CD4-positive, alpha-beta T cell (primary cell): ENCODE results near the gene ACSL5. TPM values are rescaled to one million over a fixed set of nuclear protein-coding genes. Genes with fewer than 3 reads are reported as not detected.

Source experiments
- ATAC-seq: fragments of 200-7000 bp; cut with Tn5 transposase; one replicate; pipeline ENCODE4 v1.10.0; 2022; ENCODE audit warnings: mild to moderate bottlenecking; ENCODE audit not compliant: poor library complexity
- CTCF ChIA-PET: fragments of 350-600 bp; sonication (Branson Sonifier 250); formaldehyde crosslinking; loops from one replicate; lab custom pipeline; 2021; ENCODE audit warnings: antibody characterized with exemption, inconsistent platforms; lab: Charles Lee
- POLR2A ChIA-PET: fragments of 350-600 bp; sonication (Branson Sonifier 250); formaldehyde crosslinking; loops from one replicate; lab custom pipeline; 2021; ENCODE audit warnings: antibody characterized with exemption, inconsistent platforms; lab: Charles Lee
- DNase-seq, 14 experiments: peaks; one replicate each; pipeline ENCODE4 v3.0.0-alpha.2; 2013 to 2020; ENCODE audit warnings: mixed read lengths in 2 of 14
- H3K27ac ChIP-seq, 2 donors: one replicate each; pipeline versions ENCODE4 v1.5.1 to v1.7.0; 2013; ENCODE audit warnings: low read length in 2 of 2, low read depth in 1 of 2, mild to moderate bottlenecking in 1 of 2
- H3K27me3 ChIP-seq, 2 experiments: 1 replicate in 1 of 2; 2 replicates in 1 of 2; pipeline versions ENCODE4 v1.6.1 to v1.7.0; 2013; ENCODE audit warnings: low read length in 2 of 2, control low read depth in 1 of 2, mild to moderate bottlenecking in 1 of 2, moderate library complexity in 1 of 2; ENCODE audit not compliant: insufficient read depth in 2 of 2, control insufficient read depth in 1 of 2
- H3K36me3 ChIP-seq: one replicate; pipeline ENCODE4 v1.6.1; 2013; ENCODE audit warnings: low read length, control low read depth; ENCODE audit not compliant: insufficient read depth
- H3K4me1 ChIP-seq: one replicate; pipeline ENCODE4 v1.6.1; 2013; ENCODE audit warnings: low read length, control low read depth; ENCODE audit not compliant: insufficient read depth
- H3K4me3 ChIP-seq: one replicate; pipeline ENCODE4 v1.5.1; 2013; ENCODE audit warnings: mild to moderate bottlenecking, low read length, moderate library complexity
- H3K9me3 ChIP-seq, 2 experiments: 1 replicate in 1 of 2; 2 replicates in 1 of 2; pipeline versions ENCODE4 v1.6.1 to v1.7.0; 2013; ENCODE audit warnings: low read length in 2 of 2, mild to moderate bottlenecking in 2 of 2, control low read depth in 1 of 2, moderate library complexity in 1 of 2; ENCODE audit not compliant: control insufficient read depth in 1 of 2, insufficient read depth in 1 of 2
- H3K27ac Mint-ChIP-seq: one replicate; pipeline ENCODE4 v1.8.0; 2020; ENCODE audit warnings: mixed read lengths
- H3K27me3 Mint-ChIP-seq: one replicate; pipeline ENCODE4 v1.8.0; 2021; ENCODE audit warnings: mixed read lengths
- H3K36me3 Mint-ChIP-seq: one replicate; pipeline ENCODE4 v1.8.0; 2021; ENCODE audit warnings: low read depth, mixed read lengths
- H3K4me1 Mint-ChIP-seq: one replicate; pipeline ENCODE4 v1.8.0; 2021; ENCODE audit warnings: low read depth, mixed read lengths
- H3K4me3 Mint-ChIP-seq: one replicate; pipeline ENCODE4 v1.8.0; 2020; ENCODE audit warnings: mild to moderate bottlenecking, mixed read lengths
- H3K9me3 Mint-ChIP-seq: one replicate; pipeline ENCODE4 v1.8.0; 2020; ENCODE audit warnings: mixed read lengths
- CTCF ChIP-seq: fragments of 200-600 bp; IDR thresholded peaks from one replicate; pipeline ENCODE4 v1.8.0; 2022; ENCODE audit warnings: antibody characterized with exemption, mild to moderate bottlenecking
- intact Hi-C, 2 experiments: fragments of 100-400 bp; cut with DNase I in 1 of 2; cut with micrococcal nuclease in 1 of 2; formaldehyde crosslinking; loops; one replicate each; pipeline versions ENCODE4 v1.15.1 to v1.9.0; 2023 to 2025; cut with DNase I, micrococcal nuclease
- total RNA-seq, 174 experiments: library from RNA in 2 of 174; stranded (reverse) in 2 of 174; gene quantifications; one replicate each; pipeline ENCODE4 v1.2.3 and lab custom pipeline; 2021 to 2026

The ACSL5 gene
- total RNA-seq, 2 experiments from 2014 or later: 11.4 to 14.1 TPM

GRCh38 chr10:112330607-112331160 lies 43.2 kb upstream of the ACSL5 start:
- Histone ChIP-seq H3K27ac (no peak overlapping the region), H3K27me3 (no peaks in the 10 kb centered on the region), H3K36me3 (no peaks in the 10 kb centered on the region), H3K4me3 (no peak overlapping the region), H3K9me3 (no peaks in the 10 kb centered on the region), H3K4me1 (no peaks in the 10 kb centered on the region)
- peaks cover 1% of the 10 kb centered on the region for H3K4me1 Mint-ChIP-seq
- CTCF ChIA-PET: interaction anchor here (0.8 kb wide), 1 partner anchor 23 kb away, joined by 3 read pairs; no protein-coding TSS in a partner anchor
- ATAC-seq: no peak
- H3K4me3 Mint-ChIP-seq: no peak overlapping the region
- intact Hi-C loops: no loop called here
- no peaks in the 10 kb centered on the region for H3K9me3 Mint-ChIP-seq
- H3K27me3 Mint-ChIP-seq: peaks cover 26% of the 10 kb centered on the region
- POLR2A ChIA-PET: no interaction called here
- no peak overlapping the region for H3K27ac Mint-ChIP-seq
- TF ChIP-seq CTCF: no peak
- no peaks in the 10 kb centered on the region for H3K36me3 Mint-ChIP-seq
- no peak for DNase-seq

GRCh38 chr10:112332022-112332421 lies 41.9 kb upstream of the ACSL5 start:
- Mint-ChIP-seq H3K4me1 (peaks cover 5% of the 10 kb centered on the region), H3K36me3 (no peaks in the 10 kb centered on the region), H3K27ac (no peak overlapping the region), H3K9me3 (no peaks in the 10 kb centered on the region), H3K4me3 (no peak overlapping the region), H3K27me3 (peaks cover 22% of the 10 kb centered on the region)
- Histone ChIP-seq H3K4me3 (no peak overlapping the region), H3K27me3 (no peaks in the 10 kb centered on the region), H3K4me1 (no peaks in the 10 kb centered on the region), H3K9me3 (no peaks in the 10 kb centered on the region), H3K36me3 (no peaks in the 10 kb centered on the region), H3K27ac (no peak overlapping the region)
- intact Hi-C loops: no loop called here
- no peak for TF ChIP-seq CTCF
- ATAC-seq: no peak
- POLR2A ChIA-PET: no interaction called here
- CTCF ChIA-PET: no interaction called here
- no peak for DNase-seq

GRCh38 chr10:112332509-112333228 lies 41.2 kb upstream of the ACSL5 start:
- Mint-ChIP-seq H3K9me3 (no peaks in the 10 kb centered on the region), H3K4me3 (no peak overlapping the region), H3K4me1 (peaks cover 5% of the 10 kb centered on the region), H3K27me3 (peaks cover 25% of the 10 kb centered on the region), H3K36me3 (no peaks in the 10 kb centered on the region), H3K27ac (no peak overlapping the region)
- Histone ChIP-seq H3K4me1 (no peaks in the 10 kb centered on the region), H3K9me3 (no peaks in the 10 kb centered on the region), H3K36me3 (no peaks in the 10 kb centered on the region), H3K4me3 (no peak overlapping the region), H3K27ac (no peak overlapping the region), H3K27me3 (no peaks in the 10 kb centered on the region)
- ChIA-PET CTCF (no interaction called here), POLR2A (no interaction called here)
- no peak for TF ChIP-seq CTCF
- intact Hi-C loops: no loop called here
- ATAC-seq: no peak
- DNase-seq: no peak
